Erythroblast (primary cell): ENCODE results near the gene KLC1.

Source experiments
- GATA1 ChIP-seq: IDR thresholded peaks from 2 replicates; pipeline ENCODE4 v1.6.1; 2011; ENCODE audit warnings: low read depth, mild to moderate bottlenecking, control low read depth, low read length, moderate library complexity
- POLR2A ChIP-seq: IDR thresholded peaks from 2 replicates; pipeline ENCODE4 v1.6.1; 2011; ENCODE audit warnings: mild to moderate bottlenecking, low read length

DNA sequence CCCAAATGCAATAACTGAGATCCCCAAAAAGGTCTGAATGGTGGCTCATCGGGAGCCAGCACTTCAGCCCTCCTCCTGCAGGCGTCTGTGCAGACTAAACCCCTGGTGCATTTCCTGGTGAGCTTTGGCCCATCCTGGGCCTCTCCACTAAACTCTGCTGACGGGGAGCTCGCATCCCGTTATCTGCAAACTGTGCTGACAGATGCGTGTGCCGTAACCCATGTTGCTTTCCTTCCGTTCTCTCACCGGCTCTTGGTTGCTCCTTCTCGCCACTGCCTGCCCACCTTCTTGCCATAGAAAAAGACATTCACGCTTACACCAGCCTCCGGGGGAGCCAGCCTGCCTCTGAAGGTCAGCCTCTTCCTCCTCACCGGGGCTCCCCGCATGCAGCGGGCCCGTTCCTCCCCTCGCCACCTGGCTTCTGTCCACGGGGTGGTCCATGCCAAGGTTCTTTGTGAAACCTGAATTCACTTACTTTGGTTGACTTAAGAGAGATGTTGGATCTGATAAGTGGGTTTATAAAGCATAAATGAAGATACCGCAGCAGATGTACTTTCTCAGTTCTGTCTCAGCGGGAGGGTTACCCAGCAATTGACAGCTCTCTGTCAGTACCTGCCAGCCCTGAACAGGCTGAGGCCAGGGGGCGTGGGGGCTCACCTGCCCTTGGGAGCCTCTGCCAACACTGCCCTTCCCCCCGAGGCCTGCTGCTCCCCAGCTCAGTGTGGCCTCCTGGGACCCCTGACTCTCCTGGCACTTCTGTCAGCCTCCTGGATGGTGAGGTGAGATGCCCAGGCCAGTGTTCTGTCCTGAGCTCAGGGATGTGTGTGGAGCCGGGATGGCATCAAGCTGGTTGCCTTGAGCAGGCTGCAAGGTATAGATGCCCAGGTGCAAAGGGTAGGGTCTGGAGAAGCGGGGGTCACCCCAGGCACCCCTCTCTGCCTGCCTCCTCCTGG, 100.8 kb downstream of the KLC1 start:
- TF ChIP-seq GATA1 (no peak), POLR2A (no peak)
